Glutamatergic neuron (in vitro differentiated cells): ENCODE data around the gene COX6B2. TPM values are rescaled to one million over a fixed set of nuclear protein-coding genes. Genes with fewer than 3 reads are reported as not detected.

Experiments used
- DNase-seq: peaks from one replicate; pipeline ENCODE4 v3.0.0; 2022
- H3K27ac Mint-ChIP-seq: one replicate; pipeline ENCODE4 v1.8.0; 2020; ENCODE audit warnings: mild to moderate bottlenecking, mixed read lengths, inconsistent platforms; ENCODE audit not compliant: unreplicated experiment
- H3K27me3 Mint-ChIP-seq: one replicate; pipeline ENCODE4 v1.8.0; 2020; ENCODE audit warnings: mild to moderate bottlenecking, moderate library complexity, mixed read lengths, inconsistent platforms; ENCODE audit not compliant: unreplicated experiment
- H3K36me3 Mint-ChIP-seq: one replicate; pipeline ENCODE4 v1.8.0; 2020; ENCODE audit warnings: mild to moderate bottlenecking, mixed read lengths, inconsistent platforms; ENCODE audit not compliant: unreplicated experiment
- H3K4me1 Mint-ChIP-seq: one replicate; pipeline ENCODE4 v1.8.0; 2020; ENCODE audit warnings: mild to moderate bottlenecking, low read depth, mixed read lengths, inconsistent platforms; ENCODE audit not compliant: unreplicated experiment
- H3K4me3 Mint-ChIP-seq: one replicate; pipeline ENCODE4 v1.8.0; 2020; ENCODE audit warnings: mild to moderate bottlenecking, mixed read lengths, inconsistent platforms; ENCODE audit not compliant: unreplicated experiment
- H3K9me3 Mint-ChIP-seq: one replicate; pipeline ENCODE4 v1.8.0; 2020; ENCODE audit warnings: mild to moderate bottlenecking, moderate library complexity, mixed read lengths, inconsistent platforms; ENCODE audit not compliant: unreplicated experiment
- CTCF ChIP-seq: fragments of 200-600 bp; sonication (generic); IDR thresholded peaks from one replicate; pipeline ENCODE4 v1.5.0; 2021; ENCODE audit not compliant: partially characterized antibody, unreplicated experiment
- total RNA-seq: library from RNA; stranded (reverse); fragmentation: NEBNext Ultra II Directional; extraction: Animal tissue kit (Norgen Biotek cat#: 25700); gene quantifications from one replicate; pipeline ENCODE4 v1.2.1, GENCODE V29; 2021; ENCODE audit not compliant: unreplicated experiment

COX6B2 gene
- total RNA-seq, 1 donor from 2014 or later: 2.8 TPM

GRCh38 chr19:55392820-55393761 lies 38.6 kb upstream of the COX6B2 start:
- Mint-ChIP-seq H3K9me3 (peaks cover 7% of the 10 kb centered on the region), H3K36me3 (no peaks in the 10 kb centered on the region), H3K4me1 (peaks cover 27% of the 10 kb centered on the region), H3K27me3 (peaks cover 2% of the 10 kb centered on the region), H3K27ac (peak overlapping the region; percentile 90), H3K4me3 (peak overlapping the region; percentile 73)
- no peak for TF ChIP-seq CTCF
- peak; percentile 63 for DNase-seq

GRCh38 chr19:55391702-55392615 lies 37.4 kb upstream of the COX6B2 start:
- Mint-ChIP-seq H3K36me3 (no peaks in the 10 kb centered on the region), H3K27ac (peak overlapping the region; percentile 73), H3K27me3 (no peaks in the 10 kb centered on the region), H3K4me3 (peak overlapping the region; percentile 53), H3K4me1 (peaks cover 31% of the 10 kb centered on the region), H3K9me3 (peaks cover 8% of the 10 kb centered on the region)
- DNase-seq: no peak
- no peak for TF ChIP-seq CTCF

DNA sequence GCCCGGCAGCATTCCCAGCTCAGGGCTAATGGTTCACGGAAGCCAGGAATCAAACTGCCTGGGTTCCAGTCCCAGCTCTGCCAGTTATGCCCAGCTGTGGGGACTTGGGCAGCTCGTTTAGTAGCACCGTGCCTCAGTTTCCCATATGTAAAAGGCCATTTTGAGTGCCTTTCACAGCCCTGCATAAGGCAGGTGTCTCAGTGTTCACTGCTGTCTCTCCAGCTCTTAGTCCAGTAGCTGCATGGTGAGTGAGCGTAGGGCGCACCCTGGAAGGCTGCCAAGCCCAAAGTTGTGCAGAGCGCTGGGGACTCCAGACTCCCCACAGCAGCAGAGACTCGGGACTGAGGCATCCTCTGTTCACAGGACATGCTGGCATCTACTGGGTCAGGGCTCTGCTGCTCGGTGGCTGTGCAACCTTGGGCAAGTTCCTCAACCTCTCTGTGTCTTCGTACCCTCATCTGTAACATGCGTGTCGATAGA lies 36.7 kb upstream of the COX6B2 start:
- no peak for DNase-seq

DNA sequence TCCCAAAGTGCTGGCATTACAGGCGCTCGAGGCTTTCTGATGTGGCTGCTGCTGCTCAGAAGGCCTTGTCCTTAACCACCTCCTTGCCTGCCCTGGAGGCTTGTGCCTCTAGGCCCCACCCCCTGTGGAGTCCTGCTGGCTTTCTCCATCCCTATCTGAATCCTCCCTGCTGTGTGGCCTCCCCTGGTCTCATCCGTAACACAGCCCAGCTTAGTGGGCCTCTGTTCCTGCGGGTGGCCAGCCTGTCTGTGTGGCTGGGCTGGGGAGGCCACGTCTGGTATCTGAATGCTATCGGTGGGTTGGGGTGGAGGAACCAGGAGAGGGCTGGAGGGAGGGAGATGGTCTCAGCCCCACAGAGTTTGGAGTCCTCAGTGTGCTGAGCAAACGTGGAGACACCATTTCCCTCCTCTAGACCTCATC lies 36.0 kb upstream of the COX6B2 start:
- H3K36me3 Mint-ChIP-seq: no peaks in the 10 kb centered on the region
- no peak for DNase-seq
- H3K4me1 Mint-ChIP-seq: peaks cover 35% of the 10 kb centered on the region
- peak overlapping the region; percentile 16 for H3K27ac Mint-ChIP-seq
- H3K9me3 Mint-ChIP-seq: peaks cover 16% of the 10 kb centered on the region
- H3K4me3 Mint-ChIP-seq: peak overlapping the region; percentile 30
- H3K27me3 Mint-ChIP-seq: peaks cover 9% of the 10 kb centered on the region
- TF ChIP-seq CTCF: no peak

More for the DNA sequence above, 36.7 kb upstream of the COX6B2 start:
- H3K27ac Mint-ChIP-seq: peak overlapping the region; percentile 73
- no peak for TF ChIP-seq CTCF
- no peaks in the 10 kb centered on the region for H3K36me3 Mint-ChIP-seq
- H3K9me3 Mint-ChIP-seq: peaks cover 10% of the 10 kb centered on the region
- H3K27me3 Mint-ChIP-seq: peaks cover 4% of the 10 kb centered on the region
- peak overlapping the region; percentile 53 for H3K4me3 Mint-ChIP-seq
- H3K4me1 Mint-ChIP-seq: peaks cover 35% of the 10 kb centered on the region
